Superior temporal gyrus (tissue), 1 donor: ENCODE measurements around the gene ARFGEF2.
"Not testable (repeated sequence)": the region's sequence is repeated elsewhere in the genome, so short reads cannot be mapped to it uniquely, and the experiment has no call there.

Experiments
- DNase-seq: peaks from one replicate; pipeline ENCODE4 v3.0.0-alpha.2; 2016; ENCODE audit errors: extremely low spot score

Gene ARFGEF2

DNA sequence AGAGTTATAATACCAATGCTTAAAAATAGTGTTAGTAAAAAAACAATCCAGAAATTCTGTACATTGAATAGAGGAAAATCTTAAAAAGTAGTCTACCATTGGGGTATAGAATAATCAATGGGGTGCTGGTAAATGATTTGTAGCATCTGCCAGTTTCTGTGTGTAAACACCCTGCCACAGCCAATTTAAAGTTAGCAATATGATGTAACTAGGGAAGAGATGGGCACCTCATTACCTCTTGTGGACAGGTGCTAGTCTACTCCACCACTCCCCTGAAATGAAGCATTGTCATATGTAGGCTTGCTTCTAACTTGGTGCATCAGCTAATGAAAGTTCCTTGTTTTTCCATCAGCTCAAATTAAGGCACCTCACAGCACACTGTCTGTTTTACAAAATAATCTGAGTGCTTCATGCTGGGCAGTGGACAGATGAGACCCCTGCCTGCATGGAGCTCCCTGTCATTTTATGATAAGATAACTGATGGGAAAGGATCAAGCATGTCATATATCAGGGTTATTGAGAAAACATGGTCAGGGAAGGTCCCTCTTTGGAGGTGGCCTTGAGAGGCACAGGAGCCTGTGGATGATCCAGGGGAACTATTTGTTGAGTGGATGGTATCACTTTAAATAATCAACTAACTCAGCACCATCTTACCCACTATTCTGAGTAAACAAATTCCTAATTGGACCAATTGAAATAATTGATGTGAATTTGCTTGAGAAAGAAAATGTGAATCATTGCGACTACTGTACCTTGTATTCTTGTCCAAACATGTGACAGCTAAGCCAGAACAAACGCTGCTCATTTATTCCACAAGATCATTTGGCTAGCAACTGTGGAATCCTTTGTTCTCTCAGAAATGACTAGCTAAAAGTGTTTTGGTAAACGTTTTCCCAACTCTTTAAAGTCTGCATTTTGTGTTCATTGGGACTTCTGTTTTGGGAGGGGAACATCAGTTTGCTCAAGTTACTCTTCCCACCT, 78.7 kb downstream of the ARFGEF2 start:
- DNase-seq = peak; percentile 80

- DNase-seq = no peak
These were observed 80.2 kb downstream of the ARFGEF2 start for GRCh38 chr20:49001741-49002140.

DNA sequence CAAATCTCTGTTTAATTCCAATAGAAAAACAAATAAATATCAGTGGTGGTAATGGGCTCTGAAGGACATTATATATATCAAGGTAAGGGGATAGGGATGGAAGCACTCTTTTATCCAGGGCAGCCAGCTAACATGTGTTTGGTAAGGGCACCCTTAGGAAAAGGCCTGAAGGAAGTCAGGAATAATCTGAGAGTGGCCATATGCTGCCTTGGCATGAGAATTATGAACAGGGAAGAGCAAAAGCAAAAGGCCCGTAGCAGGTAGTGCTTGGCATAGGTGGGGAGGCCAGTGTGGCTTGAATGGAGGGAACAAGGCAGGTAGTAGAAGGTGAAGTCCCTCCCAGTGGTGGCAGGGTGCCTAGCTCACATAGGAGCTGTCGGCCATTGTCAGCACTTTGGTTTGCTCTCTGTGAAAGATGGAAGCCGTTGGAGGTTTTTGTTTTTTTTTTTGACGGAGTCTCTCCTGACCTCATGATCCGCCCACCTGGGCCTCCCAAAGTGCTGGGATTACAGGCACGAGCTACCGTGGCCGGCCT, 85.0 kb downstream of the ARFGEF2 start:
- DNase-seq = no peak

- DNase-seq = no peak
These were observed 88.6 kb downstream of the ARFGEF2 start for GRCh38 chr20:49009899-49010631.

DNA sequence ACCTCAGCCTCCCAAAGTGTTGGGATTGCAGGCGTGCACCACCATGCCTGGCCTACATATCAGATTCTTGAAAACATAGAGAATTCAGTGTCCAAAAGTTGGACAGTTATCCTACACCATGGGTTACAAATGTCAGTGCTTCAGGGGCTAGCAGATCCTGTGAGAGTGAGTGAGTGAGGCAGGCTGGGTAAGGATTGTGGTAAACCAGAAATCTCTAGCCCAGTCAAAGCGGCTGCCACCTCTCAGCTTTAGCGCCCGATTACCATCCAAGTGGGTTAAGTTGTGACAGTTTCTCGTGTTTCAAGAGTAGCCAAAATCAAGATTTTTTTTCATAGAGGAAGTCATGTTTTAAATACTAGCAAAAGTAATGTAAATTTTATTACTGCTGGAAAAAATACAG, 102.7 kb downstream of the ARFGEF2 start:
- no peak for DNase-seq

- DNase-seq = not testable (repeated sequence)
These were observed 106.7 kb downstream of the ARFGEF2 start for GRCh38 chr20:49028177-49028576.

- peak; percentile 60 for DNase-seq
These were observed 107.2 kb downstream of the ARFGEF2 start for GRCh38 chr20:49028684-49029083.

DNA sequence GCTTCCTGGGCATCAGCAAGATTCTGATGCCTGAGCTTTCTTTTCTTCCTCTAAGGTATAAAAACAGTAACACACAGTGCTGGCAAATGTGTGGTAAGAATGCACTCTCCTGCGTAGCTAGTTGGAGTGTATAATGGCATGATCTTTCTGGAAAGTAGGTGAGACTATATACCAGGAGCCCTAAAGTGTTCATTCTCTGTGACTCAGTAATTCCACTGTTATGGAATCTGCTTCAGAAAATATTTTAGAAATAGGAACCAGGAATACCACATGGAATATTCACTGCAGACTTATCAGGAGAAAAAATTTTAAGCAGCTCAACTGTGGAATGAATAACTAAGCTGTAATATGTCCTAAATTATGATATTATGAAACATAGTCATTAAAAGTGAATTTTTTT, 107.7 kb downstream of the ARFGEF2 start:
- no peak for DNase-seq

- DNase-seq = peak; percentile 39
These were observed 109.6 kb downstream of the ARFGEF2 start for GRCh38 chr20:49030954-49031619.

DNA sequence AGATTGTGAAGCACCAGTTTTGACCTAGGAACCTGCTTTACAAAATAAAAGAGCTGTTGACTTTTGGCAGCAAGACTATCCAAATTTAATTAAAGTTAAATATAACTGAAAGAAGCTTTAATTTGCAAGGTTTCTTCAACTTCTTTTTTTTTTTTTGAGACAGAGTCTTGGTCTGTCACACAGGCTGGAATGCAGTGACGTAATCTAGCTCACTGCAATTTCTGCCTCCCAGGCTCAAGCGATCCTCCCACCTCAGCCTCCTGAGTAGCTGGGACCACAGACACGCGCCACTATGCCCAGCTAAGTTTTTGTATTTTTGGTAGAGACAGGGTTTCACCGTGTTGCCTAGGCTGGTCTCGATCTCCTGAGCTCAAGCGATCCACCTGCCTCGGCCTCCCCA, 110.9 kb downstream of the ARFGEF2 start:
- no peak for DNase-seq

GRCh38 chr20:49034070-49034732, 112.7 kb downstream of the ARFGEF2 start:
- no peak for DNase-seq

DNA sequence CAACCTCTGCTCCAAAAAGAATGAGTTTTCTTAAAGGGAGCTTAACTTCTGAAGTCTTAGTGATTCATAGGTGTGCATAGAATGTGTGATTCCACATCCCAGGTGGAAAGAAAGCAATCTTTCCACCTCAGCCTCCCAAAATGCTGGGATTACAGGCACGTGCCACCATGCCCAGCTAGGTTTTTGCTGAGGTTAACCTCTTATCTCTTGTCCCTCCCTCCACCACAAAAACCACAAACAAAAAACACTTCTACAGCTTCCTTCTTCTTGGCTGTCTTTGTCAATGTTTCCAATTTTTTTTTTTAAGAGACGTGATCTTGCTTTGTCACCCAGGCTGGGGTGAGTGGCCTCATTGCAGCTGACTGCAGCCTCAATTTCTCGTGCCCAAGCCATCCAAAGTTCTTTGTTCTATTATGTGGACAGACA, 116.5 kb downstream of the ARFGEF2 start:
- DNase-seq = no peak

DNA sequence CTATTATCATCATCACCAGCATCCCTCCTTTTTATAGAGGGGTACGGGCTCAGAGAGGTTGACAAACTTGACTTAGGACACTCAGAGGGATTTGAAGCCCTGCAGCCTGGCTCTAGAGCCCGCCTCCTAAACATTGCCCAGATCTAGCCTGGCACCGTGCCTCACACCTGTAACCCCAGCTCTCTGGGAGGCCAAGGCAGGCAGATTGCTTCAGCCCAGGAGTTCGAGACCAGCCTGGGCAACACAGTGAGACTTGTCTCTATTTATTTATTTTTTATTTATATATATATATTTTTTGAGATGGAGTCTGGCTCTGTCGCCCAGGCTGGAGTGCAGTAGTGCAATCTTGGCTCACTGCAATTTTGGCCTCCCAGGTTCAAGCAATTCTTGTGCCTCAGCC, 118.3 kb downstream of the ARFGEF2 start:
- DNase-seq = no peak

DNA sequence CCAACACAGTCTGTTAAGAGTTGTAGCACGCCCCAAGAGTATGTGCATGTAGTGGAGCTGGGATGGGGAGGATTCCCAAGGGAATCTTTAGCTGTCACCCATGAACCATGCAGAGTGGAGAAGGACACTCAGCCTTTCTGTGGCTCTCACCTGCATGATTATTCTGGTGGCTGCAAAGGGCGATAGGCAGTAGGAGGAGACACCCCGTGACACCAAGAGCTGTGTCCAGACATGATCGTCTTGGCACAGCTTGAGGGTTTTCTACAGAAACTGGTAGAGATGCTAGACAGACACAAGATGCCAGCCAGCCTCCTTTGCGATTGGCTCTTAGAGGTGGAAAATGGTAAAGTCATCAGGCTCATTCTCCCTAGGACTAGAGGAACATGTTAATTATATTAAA, 121.5 kb downstream of the ARFGEF2 start:
- no peak for DNase-seq

- DNase-seq = no peak
These were observed 124.1 kb downstream of the ARFGEF2 start for GRCh38 chr20:49045440-49046086.

DNA sequence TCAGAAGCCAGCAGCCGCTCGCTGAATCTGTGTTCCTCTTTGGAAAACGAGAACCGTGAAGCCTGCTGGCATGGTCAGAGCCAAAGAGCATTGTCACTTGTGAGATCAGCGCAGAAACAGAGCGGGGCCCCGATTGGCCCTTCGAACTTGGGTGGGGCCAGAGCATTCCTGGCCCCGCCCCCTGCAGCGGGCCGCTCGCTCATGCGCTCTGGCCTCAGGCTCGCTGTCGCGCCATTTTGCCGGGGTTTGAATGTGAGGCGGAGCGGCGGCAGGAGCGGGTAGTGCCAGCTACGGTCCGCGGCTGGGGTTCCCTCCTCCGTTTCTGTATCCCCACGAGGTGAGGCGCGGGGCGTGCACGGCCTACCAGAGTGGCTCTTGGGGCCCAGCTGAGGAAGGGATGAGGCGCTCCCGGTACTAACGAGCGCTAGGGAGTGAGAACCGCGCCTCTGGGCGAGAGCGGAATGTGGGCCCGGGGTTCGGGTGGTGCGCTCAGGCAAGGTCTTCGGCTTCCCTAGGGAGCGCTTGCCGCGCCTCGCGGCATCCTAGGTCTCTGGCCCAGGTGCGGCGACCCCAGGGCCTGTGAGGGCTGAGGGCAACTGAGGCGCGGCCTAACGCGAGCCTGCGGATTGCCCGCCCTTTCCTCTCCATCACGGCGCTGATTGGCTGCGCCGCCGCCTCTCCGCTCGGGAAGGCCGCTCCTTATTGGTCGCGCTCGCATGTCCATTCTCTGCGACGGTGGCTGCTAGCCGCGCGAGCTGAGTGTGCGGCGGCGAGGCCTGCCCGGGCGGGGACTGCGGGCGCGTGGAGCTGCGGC, 124.8 kb downstream of the ARFGEF2 start, which contains the start of gene CSE1L:
Gene CSE1L, plus strand, starts transcription at position 226 of the 814 bp plus-strand sequence. CDS start 12,152 bp downstream, outside the sequence.
- peak; percentile 98 for DNase-seq

DNA sequence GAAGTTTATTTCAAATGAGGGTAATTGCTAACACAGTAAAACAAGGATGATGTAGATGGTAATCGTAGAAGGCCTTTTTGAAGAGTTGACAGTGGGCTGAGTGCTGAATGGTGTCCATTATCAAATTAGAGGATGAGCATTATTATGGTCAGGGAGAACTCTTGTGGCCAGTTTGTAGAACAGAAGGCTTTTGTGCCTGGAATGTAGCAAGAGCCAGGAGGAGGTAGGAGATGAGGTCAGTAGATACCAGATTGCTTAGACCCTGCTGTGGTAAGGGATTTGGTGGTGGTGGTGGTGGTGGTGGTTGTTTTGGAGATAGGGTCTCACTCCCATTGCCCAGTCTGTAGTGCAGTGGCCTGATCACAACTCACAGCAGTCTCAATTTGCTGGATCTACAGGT, 130.8 kb downstream of the ARFGEF2 start:
- peak; percentile 66 for DNase-seq

GRCh38 chr20:49054056-49054643, 132.6 kb downstream of the ARFGEF2 start:
- no peak for DNase-seq

- DNase-seq = no peak
These were observed 141.8 kb downstream of the ARFGEF2 start for GRCh38 chr20:49063279-49063678.
